ENCODE results near the gene ACAA1.
"Not testable (repeated sequence)": the region's sequence is repeated elsewhere in the genome, so short reads cannot be mapped to it uniquely, and the experiment has no call there.

Gene ACAA1

GRCh38 chr3:38100498-38100897 lies 36.4 kb downstream of the ACAA1 start:
- DNase-seq: no peak

GRCh38 chr3:38099518-38099917 lies 37.4 kb downstream of the ACAA1 start:
- no peak for DNase-seq

GRCh38 chr3:38098376-38098723 lies 38.6 kb downstream of the ACAA1 start:
- DNase-seq: no peak

- no peak for DNase-seq
Measured at GRCh38 chr3:38097446-38098375, 39.2 kb downstream of the ACAA1 start.

- no peak for DNase-seq
Measured at GRCh38 chr3:38095669-38096483, 41.1 kb downstream of the ACAA1 start.

GRCh38 chr3:38094999-38095398 lies 41.9 kb downstream of the ACAA1 start:
- no peak for DNase-seq

- no peak for DNase-seq
Measured at GRCh38 chr3:38090453-38090852, 46.5 kb downstream of the ACAA1 start.

- no peak for DNase-seq
Measured at GRCh38 chr3:38089163-38089562, 47.8 kb downstream of the ACAA1 start.

- DNase-seq: no peak
Measured at GRCh38 chr3:38088126-38089078, 48.5 kb downstream of the ACAA1 start.

GRCh38 chr3:38087278-38087677 lies 49.6 kb downstream of the ACAA1 start:
- not testable (repeated sequence) for DNase-seq

GRCh38 chr3:38086496-38086895 lies 50.4 kb downstream of the ACAA1 start:
- DNase-seq: no peak

- DNase-seq: no peak
Measured at GRCh38 chr3:38085943-38086324, 51.0 kb downstream of the ACAA1 start.

GRCh38 chr3:38085311-38085942 lies 51.5 kb downstream of the ACAA1 start:
- DNase-seq: no peak

- DNase-seq: no peak
Measured at GRCh38 chr3:38084334-38085310, 52.3 kb downstream of the ACAA1 start.

- DNase-seq: no peak
Measured at GRCh38 chr3:38083871-38084333, 53.0 kb downstream of the ACAA1 start.

- not testable (repeated sequence) for DNase-seq
Measured at GRCh38 chr3:38083254-38083653, 53.7 kb downstream of the ACAA1 start.

- not testable (repeated sequence) for DNase-seq
Measured at GRCh38 chr3:38082296-38082695, 54.6 kb downstream of the ACAA1 start.

- DNase-seq: not testable (repeated sequence)
Measured at GRCh38 chr3:38077073-38077472, 59.9 kb downstream of the ACAA1 start.
